NB4 (cell line): Measurements from ENCODE around the gene CNTN4.

ENCODE experiments used
- CTCF ChIP-seq: IDR thresholded peaks from one replicate; pipeline ENCODE4 v1.5.1; 2012; ENCODE audit warnings: low read depth, low read length
- MAX ChIP-seq: IDR thresholded peaks from 2 replicates; pipeline ENCODE4 v1.6.1; 2011; ENCODE audit warnings: low read depth, low read length
- MYC ChIP-seq: IDR thresholded peaks from 2 replicates; pipeline ENCODE4 v1.6.1; 2011; ENCODE audit warnings: low read depth, low read length
- POLR2A ChIP-seq: IDR thresholded peaks from 2 replicates; pipeline ENCODE4 v1.6.1; 2011; ENCODE audit warnings: mild to moderate bottlenecking; ENCODE audit not compliant: insufficient read length; ENCODE audit errors: extremely low read depth

GRCh38 chr3:2547049-2547448 lies 448.4 kb downstream of the CNTN4 start:
- TF ChIP-seq CTCF (no peak), POLR2A (no peak), MAX (no peak), MYC (no peak)
